Activated T-cell treated with anti-CD3 and anti-CD28 coated beads, Interleukin-2, amount 50 U/mL, for 48 hours (primary cell): ENCODE measurements around the gene KIF19.
"Not testable (repeated sequence)": the region's sequence is repeated elsewhere in the genome, so short reads cannot be mapped to it uniquely, and the experiment has no call there.

Experiments used
- DNase-seq, 2 experiments: peaks; one replicate each; pipeline ENCODE4 v3.0.0-alpha.2; 2020

Gene KIF19

GRCh38 chr17:74390680-74391653 lies 64.9 kb downstream of the KIF19 start:
- DNase-seq, result no peak

- no peak for DNase-seq
These were observed 65.7 kb downstream of the KIF19 start for GRCh38 chr17:74391771-74392170.

- DNase-seq, result no peak
These were observed 66.8 kb downstream of the KIF19 start for GRCh38 chr17:74392848-74393247.

- DNase-seq, result no peak
These were observed 67.4 kb downstream of the KIF19 start for GRCh38 chr17:74393346-74393942.

GRCh38 chr17:74394275-74394950 lies 68.4 kb downstream of the KIF19 start:
- no peak for DNase-seq

- no peak for DNase-seq
These were observed 69.0 kb downstream of the KIF19 start for GRCh38 chr17:74394977-74395376.

- no peak for DNase-seq
These were observed 70.5 kb downstream of the KIF19 start for GRCh38 chr17:74396567-74396966.

GRCh38 chr17:74402048-74402447 lies 76.0 kb downstream of the KIF19 start:
- DNase-seq, result no peak

- DNase-seq, result no peak
These were observed 77.6 kb downstream of the KIF19 start for GRCh38 chr17:74403512-74404137.

GRCh38 chr17:74404218-74404617 lies 78.2 kb downstream of the KIF19 start:
- no peak for DNase-seq

- no peak for DNase-seq
These were observed 78.8 kb downstream of the KIF19 start for GRCh38 chr17:74404789-74405188.

- DNase-seq, result not testable (repeated sequence)
These were observed 79.3 kb downstream of the KIF19 start for GRCh38 chr17:74405311-74405710.
